GM12878 (cell line): ENCODE data around the gene TMEM225B.

ENCODE experiments used
- BRCA1 ChIP-seq: IDR thresholded peaks from 2 replicates; pipeline ENCODE4 v1.6.1; 2011; ENCODE audit warnings: low read depth, low read length, improper control_type of control experiment
- CREM ChIP-seq: IDR thresholded peaks from 2 replicates; pipeline ENCODE4 v1.6.1; 2014; ENCODE audit warnings: antibody characterized with exemption, low read depth
- EZH2 ChIP-seq: IDR thresholded peaks from 2 replicates; pipeline ENCODE4 v1.6.1; 2012; ENCODE audit warnings: low read depth, mild to moderate bottlenecking, control low read depth, inconsistent platforms, low read length, borderline replicate concordance; ENCODE audit not compliant: control insufficient read depth
- HCFC1 ChIP-seq: fragments of 150-350 bp; IDR thresholded peaks from 2 replicates; pipeline ENCODE4 v1.6.1; 2014; ENCODE audit warnings: low read length
- HDAC2 ChIP-seq: fragments of 200-600 bp; sonication (generic); IDR thresholded peaks from 2 replicates; pipeline ENCODE4 v1.6.1; 2017
- NFXL1 ChIP-seq: fragments of 450-650 bp; IDR thresholded peaks from 2 replicates; pipeline ENCODE4 v1.6.1; 2017; ENCODE audit warnings: antibody characterized with exemption, mild to moderate bottlenecking, borderline replicate concordance
- TF ChIP-seq, protein P1 (sequence below): IDR thresholded peaks from 2 replicates; pipeline ENCODE4 v1.6.1; 2012; ENCODE audit warnings: mild to moderate bottlenecking, low read depth, low read length
- TF ChIP-seq, protein P2 (sequence below), 3 experiments: IDR thresholded peaks in 2 of 3; conservative IDR thresholded peaks in 1 of 3; 2 replicates each; pipeline ENCODE4 v1.5.1; 2011; ENCODE audit warnings: low read depth in 3 of 3, low read length in 3 of 3, mild to moderate bottlenecking in 3 of 3, control low read depth in 2 of 3, moderate library complexity in 2 of 3, inconsistent platforms in 1 of 3, mixed read lengths in 1 of 3; ENCODE audit not compliant: control insufficient read depth in 2 of 3, insufficient read depth in 1 of 3; ENCODE audit errors: extremely low read depth in 1 of 3

DNA sequence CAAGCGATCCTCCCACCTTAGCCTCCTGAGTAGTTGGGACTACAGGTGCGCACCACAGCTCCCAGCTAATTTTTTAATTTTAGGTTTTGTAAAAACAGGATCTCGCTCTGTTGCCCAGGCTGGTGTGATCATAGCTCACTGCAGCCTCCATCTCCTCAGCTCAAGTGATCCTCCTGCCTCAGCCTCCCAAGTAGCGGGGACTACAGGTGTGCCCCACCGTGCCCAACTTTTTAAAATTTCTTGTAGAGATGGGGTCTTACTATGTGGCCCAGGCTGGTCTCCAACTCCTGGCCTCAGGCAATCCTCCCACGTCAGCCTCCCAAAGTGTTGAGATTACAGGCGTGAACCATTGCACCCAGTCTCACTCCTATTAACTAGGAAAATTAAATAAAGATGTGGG is 7.5 kb downstream of the TMEM225B start:
- TF ChIP-seq, protein P1, sequence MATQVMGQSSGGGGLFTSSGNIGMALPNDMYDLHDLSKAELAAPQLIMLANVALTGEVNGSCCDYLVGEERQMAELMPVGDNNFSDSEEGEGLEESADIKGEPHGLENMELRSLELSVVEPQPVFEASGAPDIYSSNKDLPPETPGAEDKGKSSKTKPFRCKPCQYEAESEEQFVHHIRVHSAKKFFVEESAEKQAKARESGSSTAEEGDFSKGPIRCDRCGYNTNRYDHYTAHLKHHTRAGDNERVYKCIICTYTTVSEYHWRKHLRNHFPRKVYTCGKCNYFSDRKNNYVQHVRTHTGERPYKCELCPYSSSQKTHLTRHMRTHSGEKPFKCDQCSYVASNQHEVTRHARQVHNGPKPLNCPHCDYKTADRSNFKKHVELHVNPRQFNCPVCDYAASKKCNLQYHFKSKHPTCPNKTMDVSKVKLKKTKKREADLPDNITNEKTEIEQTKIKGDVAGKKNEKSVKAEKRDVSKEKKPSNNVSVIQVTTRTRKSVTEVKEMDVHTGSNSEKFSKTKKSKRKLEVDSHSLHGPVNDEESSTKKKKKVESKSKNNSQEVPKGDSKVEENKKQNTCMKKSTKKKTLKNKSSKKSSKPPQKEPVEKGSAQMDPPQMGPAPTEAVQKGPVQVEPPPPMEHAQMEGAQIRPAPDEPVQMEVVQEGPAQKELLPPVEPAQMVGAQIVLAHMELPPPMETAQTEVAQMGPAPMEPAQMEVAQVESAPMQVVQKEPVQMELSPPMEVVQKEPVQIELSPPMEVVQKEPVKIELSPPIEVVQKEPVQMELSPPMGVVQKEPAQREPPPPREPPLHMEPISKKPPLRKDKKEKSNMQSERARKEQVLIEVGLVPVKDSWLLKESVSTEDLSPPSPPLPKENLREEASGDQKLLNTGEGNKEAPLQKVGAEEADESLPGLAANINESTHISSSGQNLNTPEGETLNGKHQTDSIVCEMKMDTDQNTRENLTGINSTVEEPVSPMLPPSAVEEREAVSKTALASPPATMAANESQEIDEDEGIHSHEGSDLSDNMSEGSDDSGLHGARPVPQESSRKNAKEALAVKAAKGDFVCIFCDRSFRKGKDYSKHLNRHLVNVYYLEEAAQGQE, result no peak
- TF ChIP-seq HCFC1, result no peak
- no peak for TF ChIP-seq CREM
- TF ChIP-seq HDAC2, result no peak
- TF ChIP-seq, protein P2, sequence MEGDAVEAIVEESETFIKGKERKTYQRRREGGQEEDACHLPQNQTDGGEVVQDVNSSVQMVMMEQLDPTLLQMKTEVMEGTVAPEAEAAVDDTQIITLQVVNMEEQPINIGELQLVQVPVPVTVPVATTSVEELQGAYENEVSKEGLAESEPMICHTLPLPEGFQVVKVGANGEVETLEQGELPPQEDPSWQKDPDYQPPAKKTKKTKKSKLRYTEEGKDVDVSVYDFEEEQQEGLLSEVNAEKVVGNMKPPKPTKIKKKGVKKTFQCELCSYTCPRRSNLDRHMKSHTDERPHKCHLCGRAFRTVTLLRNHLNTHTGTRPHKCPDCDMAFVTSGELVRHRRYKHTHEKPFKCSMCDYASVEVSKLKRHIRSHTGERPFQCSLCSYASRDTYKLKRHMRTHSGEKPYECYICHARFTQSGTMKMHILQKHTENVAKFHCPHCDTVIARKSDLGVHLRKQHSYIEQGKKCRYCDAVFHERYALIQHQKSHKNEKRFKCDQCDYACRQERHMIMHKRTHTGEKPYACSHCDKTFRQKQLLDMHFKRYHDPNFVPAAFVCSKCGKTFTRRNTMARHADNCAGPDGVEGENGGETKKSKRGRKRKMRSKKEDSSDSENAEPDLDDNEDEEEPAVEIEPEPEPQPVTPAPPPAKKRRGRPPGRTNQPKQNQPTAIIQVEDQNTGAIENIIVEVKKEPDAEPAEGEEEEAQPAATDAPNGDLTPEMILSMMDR (IDR thresholded peaks at IDR 0.05 in 2 of 3, conservative IDR thresholded peaks at IDR 0.05 in 1 of 3; ENCODE audit: control insufficient read depth in 2 of 3, extremely low read depth in 1 of 3, insufficient read depth in 1 of 3, low read depth in 3 of 3, low read length in 3 of 3), result no peak
- TF ChIP-seq BRCA1, result no peak
- TF ChIP-seq NFXL1, result no peak
- TF ChIP-seq EZH2, result no peak
